ENCODE measurements around the gene EPHA2.

DNA sequence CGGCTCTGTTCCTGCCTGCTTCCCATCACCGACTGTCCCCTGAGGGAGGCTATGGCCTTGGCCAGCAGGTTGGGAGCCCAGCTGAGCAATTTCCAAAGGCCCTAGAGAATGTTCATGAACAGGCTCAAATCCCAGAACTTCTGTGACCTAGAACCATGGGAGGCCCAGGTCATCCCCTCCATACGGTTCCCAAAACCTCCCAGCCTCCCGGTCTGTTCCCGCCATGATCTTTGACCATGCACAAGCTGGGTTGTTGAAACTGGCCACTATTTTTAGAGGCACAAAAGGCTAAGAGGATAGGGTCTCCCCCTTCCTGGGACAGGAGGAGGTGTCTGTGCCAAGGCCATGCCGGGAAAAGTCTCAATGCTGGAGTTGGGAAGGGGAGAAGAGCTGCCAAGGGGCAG is 27.5 kb downstream of the EPHA2 start:
- TF ChIP-seq CTCF (IDR thresholded peaks at IDR 0.05; ENCODE audit: low read depth, low read length) = no peak
- TF ChIP-seq, protein P1, sequence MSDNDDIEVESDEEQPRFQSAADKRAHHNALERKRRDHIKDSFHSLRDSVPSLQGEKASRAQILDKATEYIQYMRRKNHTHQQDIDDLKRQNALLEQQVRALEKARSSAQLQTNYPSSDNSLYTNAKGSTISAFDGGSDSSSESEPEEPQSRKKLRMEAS (IDR thresholded peaks at IDR 0.05; ENCODE audit: low read depth, low read length) = no peak
- TF ChIP-seq POLR2A (IDR thresholded peaks at IDR 0.05; ENCODE audit: extremely low read depth, insufficient read length) = no peak
